A673 (cell line): ENCODE measurements around the gene BEGAIN. TPM values are rescaled to one million over a fixed set of nuclear protein-coding genes. Genes with fewer than 3 reads are reported as not detected.

ENCODE experiments used
- BruUV-seq: library from RNA; stranded (reverse); fragments of 400-500 nt; replicated peaks from 2 replicates; lab custom pipeline; 2021; lab: Mats Ljungman, UMichigan
- CTCF ChIA-PET: fragments of 300-600 bp; sonication (Branson Sonifier 250); formaldehyde crosslinking; loops from one replicate; lab custom pipeline; 2022; ENCODE audit warnings: antibody characterized with exemption; lab: Charles Lee
- POLR2A ChIA-PET: fragments of 300-600 bp; sonication (Branson Sonifier 250); formaldehyde crosslinking; loops from one replicate; lab custom pipeline; 2022; ENCODE audit warnings: antibody characterized with exemption; ENCODE audit not compliant: low non-redundant PET; lab: Charles Lee
- DNase-seq: peaks from one replicate; pipeline ENCODE4 v3.0.0-alpha.2; 2015; ENCODE audit warnings: low spot score
- H3K27ac ChIP-seq: fragments of 200-600 bp; sonication (generic); 2 replicates; pipeline ENCODE4 v1.5.1; 2016; ENCODE audit warnings: mixed run types, low read depth, mild to moderate bottlenecking, mixed read lengths, antibody characterized with exemption, low read length; ENCODE audit not compliant: poor library complexity, severe bottlenecking
- H3K27me3 ChIP-seq: fragments of 200-600 bp; sonication (generic); replicated peaks from 2 replicates; pipeline ENCODE4 v1.6.1; 2017; ENCODE audit warnings: mixed run types, low read depth, mild to moderate bottlenecking, mixed read lengths, antibody characterized with exemption, low read length; ENCODE audit not compliant: insufficient read depth, poor library complexity
- H3K36me3 ChIP-seq: fragments of 200-600 bp; sonication (generic); 2 replicates; pipeline ENCODE4 v1.6.1; 2016; ENCODE audit warnings: mixed run types, mild to moderate bottlenecking, mixed read lengths, antibody characterized with exemption, low read length; ENCODE audit not compliant: insufficient read depth, poor library complexity, severe bottlenecking
- H3K4me1 ChIP-seq: fragments of 200-600 bp; sonication (generic); 2 replicates; pipeline ENCODE4 v1.6.1; 2017; ENCODE audit warnings: mixed run types, mild to moderate bottlenecking, mixed read lengths, antibody characterized with exemption, low read length; ENCODE audit not compliant: insufficient read depth, poor library complexity, severe bottlenecking
- H3K4me3 ChIP-seq: fragments of 200-600 bp; sonication (generic); 2 replicates; pipeline ENCODE4 v1.5.1; 2016; ENCODE audit warnings: low read depth, mixed run types, mild to moderate bottlenecking, mixed read lengths, low read length; ENCODE audit not compliant: poor library complexity, severe bottlenecking
- H3K9me3 ChIP-seq: fragments of 200-600 bp; sonication (generic); 2 replicates; pipeline ENCODE4 v1.6.1; 2016; ENCODE audit warnings: mixed run types, low read depth, mild to moderate bottlenecking, mixed read lengths, antibody characterized with exemption, low read length; ENCODE audit not compliant: poor library complexity, severe bottlenecking
- CTCF ChIP-seq: fragments of 300-800, 200-600 bp; sonication (generic); conservative IDR thresholded peaks from 2 replicates; pipeline ENCODE4 v1.5.1; 2017; ENCODE audit warnings: low read depth, mild to moderate bottlenecking, antibody characterized with exemption, low read length, moderate library complexity, mixed read lengths
- EZH2 ChIP-seq: fragments of 200-600 bp; sonication (generic); IDR thresholded peaks from 2 replicates; pipeline ENCODE4 v1.6.1; 2017; ENCODE audit warnings: borderline replicate concordance, low read depth, mild to moderate bottlenecking, mixed read lengths, antibody characterized with exemption, low read length; ENCODE audit not compliant: poor library complexity, severe bottlenecking
- intact Hi-C: fragments of 100-400 bp; cut with micrococcal nuclease; formaldehyde crosslinking; loops from one replicate; pipeline ENCODE4 v1.10.0; 2022; ENCODE audit not compliant: unreplicated experiment
- total RNA-seq: library from RNA; stranded (reverse); gene quantifications from 2 replicates; pipeline ENCODE4 v1.2.3, GENCODE V29; 2021

BEGAIN gene
- total RNA-seq, 1 experiment from 2014 or later: 0.84 TPM

- no peak for TF ChIP-seq CTCF
- no peak for TF ChIP-seq EZH2
- no peak for DNase-seq
- peaks cover 45% of the 10 kb centered on the region for H3K27me3 ChIP-seq
- ChIA-PET CTCF (interaction anchor here (0.6 kb wide), 1 partner anchor 251 kb away, joined by 6 read pairs; no protein-coding TSS in a partner anchor), POLR2A (no interaction called here)
- H3K27ac ChIP-seq: no peak overlapping the region
- no TSS peak for BruUV-seq
- H3K4me1 ChIP-seq: peaks cover 7% of the 10 kb centered on the region
- intact Hi-C loops: no loop called here
- H3K4me3 ChIP-seq: peak overlapping the region; percentile 34
- no peaks in the 10 kb centered on the region for H3K9me3 ChIP-seq
- H3K36me3 ChIP-seq: no peaks in the 10 kb centered on the region
Observed at GRCh38 chr14:100567009-100567876, 20.0 kb downstream of the BEGAIN start.

GRCh38 chr14:100566586-100566985, 20.6 kb downstream of the BEGAIN start:
- intact Hi-C loops: no loop called here
- no TSS peak for BruUV-seq
- peaks cover 7% of the 10 kb centered on the region for H3K4me1 ChIP-seq
- no peaks in the 10 kb centered on the region for H3K36me3 ChIP-seq
- no peak for DNase-seq
- peaks cover 45% of the 10 kb centered on the region for H3K27me3 ChIP-seq
- TF ChIP-seq CTCF (no peak), EZH2 (no peak)
- H3K4me3 ChIP-seq: no peak overlapping the region
- H3K27ac ChIP-seq: no peak overlapping the region
- ChIA-PET CTCF (interaction anchor here (0.6 kb wide), 1 partner anchor 250 kb away, joined by 6 read pairs; no protein-coding TSS in a partner anchor), POLR2A (no interaction called here)
- H3K9me3 ChIP-seq: no peaks in the 10 kb centered on the region

GRCh38 chr14:100566119-100566518, 21.1 kb downstream of the BEGAIN start:
- no peak for DNase-seq
- Histone ChIP-seq H3K4me3 (no peak overlapping the region), H3K27me3 (peaks cover 45% of the 10 kb centered on the region), H3K27ac (no peak overlapping the region), H3K36me3 (no peaks in the 10 kb centered on the region), H3K9me3 (no peaks in the 10 kb centered on the region), H3K4me1 (peaks cover 7% of the 10 kb centered on the region)
- BruUV-seq: no TSS peak
- POLR2A ChIA-PET: no interaction called here
- CTCF ChIA-PET: no interaction called here
- intact Hi-C loops: no loop called here
- TF ChIP-seq EZH2 (no peak), CTCF (no peak)
